Hematopoietic multipotent progenitor cell treated with erythropoietin and hydrocortisone succinate and interleukin-3 and kit ligand, for 17 days (in vitro differentiated cells): ENCODE results near the gene ADAMTS19.

Source experiments
- DNase-seq: peaks from one replicate; pipeline ENCODE4 v3.0.0-alpha.2; 2015; ENCODE audit warnings: low spot score

Gene ADAMTS19

GRCh38 chr5:129766798-129767197 lies 306.7 kb downstream of the ADAMTS19 start:
- no peak for DNase-seq

GRCh38 chr5:129767927-129768380 lies 307.9 kb downstream of the ADAMTS19 start:
- DNase-seq = peak; percentile 64

GRCh38 chr5:129768735-129769134 lies 308.6 kb downstream of the ADAMTS19 start:
- no peak for DNase-seq

GRCh38 chr5:129770024-129770820 lies 310.1 kb downstream of the ADAMTS19 start:
- DNase-seq = no peak

GRCh38 chr5:129771058-129771838 lies 311.1 kb downstream of the ADAMTS19 start:
- DNase-seq = peak; percentile 12

GRCh38 chr5:129773376-129773775 lies 313.3 kb downstream of the ADAMTS19 start:
- DNase-seq = no peak

- no peak for DNase-seq
Measured at GRCh38 chr5:129781594-129781993, 321.5 kb downstream of the ADAMTS19 start.
